ENCODE data around the gene AHCTF1.
"Not testable (repeated sequence)": the region's sequence is repeated elsewhere in the genome, so short reads cannot be mapped to it uniquely, and the experiment has no call there.

Gene AHCTF1

GRCh38 chr1:246921481-246921880, 10.3 kb downstream of the AHCTF1 start:
- DNase-seq: no peak

- no peak for DNase-seq
These were observed 11.8 kb downstream of the AHCTF1 start for GRCh38 chr1:246919902-246920301.

DNA sequence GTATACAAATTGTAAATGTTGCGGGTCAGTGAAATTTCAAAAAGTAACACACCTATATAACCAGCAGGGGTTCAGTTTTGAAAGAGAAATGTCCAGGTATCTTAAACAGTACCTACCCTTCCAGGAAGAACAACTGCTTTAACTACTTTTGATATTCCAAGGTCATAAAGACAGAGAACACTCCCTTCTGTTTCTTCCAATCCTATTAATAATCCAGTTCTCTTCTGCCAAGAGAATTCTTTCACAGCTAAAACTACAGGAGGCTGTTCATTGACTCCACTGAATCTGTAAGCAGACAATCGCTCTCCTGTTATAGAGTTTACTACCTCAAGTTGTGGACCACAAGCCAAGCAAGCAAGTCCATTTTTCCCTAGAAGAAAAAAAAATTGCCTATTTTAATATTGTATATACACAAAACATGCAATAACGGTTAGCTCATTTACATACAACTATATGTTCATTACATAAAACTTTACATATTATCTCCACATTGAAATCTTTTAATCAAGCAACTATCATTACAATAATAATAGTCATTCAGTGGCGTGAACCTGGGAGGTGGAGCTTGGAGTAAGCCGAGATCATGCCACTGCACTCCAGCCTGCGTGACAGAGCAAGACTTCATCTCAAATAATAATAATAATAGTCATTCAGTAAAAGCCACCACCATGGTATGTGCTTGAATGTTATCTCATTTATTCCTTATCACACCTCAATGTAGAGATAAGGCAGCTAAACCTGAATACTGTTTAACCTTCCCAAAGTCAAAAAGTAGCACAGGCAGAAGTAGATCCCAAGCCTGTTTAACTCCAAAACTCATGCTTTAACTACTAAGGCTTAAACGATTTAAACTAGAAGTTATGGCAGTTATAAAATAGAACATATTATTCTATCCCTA, 15.5 kb downstream of the AHCTF1 start:
- DNase-seq: not testable (repeated sequence)

DNA sequence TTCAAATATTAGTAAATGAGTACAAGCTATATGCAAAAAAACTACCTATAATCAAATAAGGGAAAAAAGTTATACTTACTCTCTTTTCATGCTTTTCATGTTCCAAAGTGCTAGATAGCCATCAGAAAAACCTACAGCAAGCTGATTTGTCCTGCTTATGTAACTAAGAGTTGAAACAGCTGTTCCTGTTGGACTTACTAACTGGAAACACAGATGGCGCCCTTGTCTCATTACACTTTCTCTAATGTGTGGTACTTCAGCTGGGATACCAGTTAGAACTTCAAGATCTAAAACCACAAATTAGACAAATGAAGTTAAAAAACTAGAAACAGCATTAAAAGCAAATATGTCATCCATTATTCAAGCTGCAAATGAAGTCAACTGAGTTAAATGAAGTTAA, 24.3 kb downstream of the AHCTF1 start:
- DNase-seq: peak; percentile 39

DNA sequence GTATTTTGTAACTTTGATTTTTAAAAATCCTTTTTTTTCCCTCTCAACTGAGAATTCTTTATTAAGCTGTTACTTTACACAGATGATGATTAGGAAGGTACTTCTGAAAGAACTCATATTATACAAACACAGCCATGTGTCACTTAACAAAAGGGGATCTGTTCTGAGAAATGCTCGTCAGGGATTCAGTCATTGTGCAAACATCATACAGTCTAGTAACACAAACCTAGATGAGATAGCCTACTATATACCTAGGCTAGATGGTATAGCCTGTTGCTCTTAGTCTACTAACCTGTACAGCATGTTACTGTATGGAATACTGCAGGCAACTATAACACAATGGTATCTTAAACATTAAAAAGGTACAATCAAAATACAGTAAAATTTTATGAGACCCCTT, 24.9 kb downstream of the AHCTF1 start:
- DNase-seq: no peak

DNA sequence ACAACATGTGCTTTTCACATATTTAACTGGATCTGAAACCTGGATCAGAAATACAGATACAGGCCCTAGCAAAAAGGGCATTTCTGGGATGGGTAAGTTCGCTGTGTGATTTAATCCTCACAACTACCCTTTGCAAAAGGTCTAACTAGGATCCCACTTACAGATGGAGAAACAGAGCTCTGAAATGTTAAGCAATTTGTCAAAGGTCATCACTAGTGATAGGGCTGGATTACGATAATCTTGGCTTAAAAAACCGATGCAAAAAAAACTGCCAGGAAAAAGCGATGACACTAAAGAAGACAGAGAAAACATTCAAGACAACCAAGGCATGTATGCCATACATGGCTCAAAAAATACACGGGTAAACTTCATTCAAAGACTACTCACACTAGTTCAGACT, 29.9 kb downstream of the AHCTF1 start:
- no peak for DNase-seq

DNA sequence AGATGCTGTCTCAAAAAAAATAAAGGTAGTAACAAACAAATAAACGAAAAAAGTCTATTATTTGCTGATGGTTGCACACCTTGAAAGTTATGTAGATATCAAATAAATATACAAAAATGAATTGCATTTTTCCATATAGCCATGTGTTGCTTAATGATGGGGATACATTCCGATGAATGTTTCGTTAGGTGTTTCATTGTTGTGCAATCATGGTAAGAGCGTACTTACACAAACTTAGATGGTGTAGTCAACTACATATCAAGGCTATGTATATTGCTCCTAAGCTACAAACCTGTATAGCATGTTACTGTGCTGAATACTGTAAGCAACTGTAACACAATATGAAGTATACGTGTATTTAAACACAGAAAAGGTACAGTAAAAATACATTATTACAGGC, 34.4 kb downstream of the AHCTF1 start:
- no peak for DNase-seq

DNA sequence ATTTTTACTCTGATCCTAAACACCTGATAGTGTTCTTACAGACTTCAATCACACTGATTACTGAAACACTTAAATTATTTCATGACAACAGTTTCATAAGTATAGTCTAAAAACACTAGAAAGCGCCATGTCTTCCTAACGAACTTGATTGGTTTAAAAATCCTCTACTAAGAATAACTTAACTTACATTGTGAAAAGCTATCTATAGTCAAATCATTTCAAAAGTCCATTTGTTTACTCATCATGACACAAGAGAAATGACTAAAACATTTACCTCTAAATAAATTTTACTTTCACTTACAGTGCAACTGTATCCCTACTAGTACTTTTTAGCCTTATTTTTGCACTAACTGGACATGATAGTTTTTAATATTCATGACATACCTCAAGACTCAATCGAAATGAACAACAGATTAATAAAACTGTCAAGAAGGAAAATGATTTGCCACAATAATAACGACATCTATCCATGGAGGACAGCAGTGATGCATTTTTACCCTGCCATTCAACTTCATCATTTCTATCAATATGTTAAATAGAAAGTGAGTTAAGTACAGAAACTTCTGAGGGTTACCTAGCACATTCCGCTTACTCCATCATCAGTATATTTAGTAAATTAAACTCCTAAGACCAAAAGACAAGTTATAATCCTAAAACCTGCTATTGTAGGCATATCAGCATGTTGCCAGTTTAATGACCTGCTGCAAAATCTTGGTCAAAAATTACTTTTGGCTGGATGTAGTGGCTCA, 38.4 kb downstream of the AHCTF1 start:
- DNase-seq: no peak

DNA sequence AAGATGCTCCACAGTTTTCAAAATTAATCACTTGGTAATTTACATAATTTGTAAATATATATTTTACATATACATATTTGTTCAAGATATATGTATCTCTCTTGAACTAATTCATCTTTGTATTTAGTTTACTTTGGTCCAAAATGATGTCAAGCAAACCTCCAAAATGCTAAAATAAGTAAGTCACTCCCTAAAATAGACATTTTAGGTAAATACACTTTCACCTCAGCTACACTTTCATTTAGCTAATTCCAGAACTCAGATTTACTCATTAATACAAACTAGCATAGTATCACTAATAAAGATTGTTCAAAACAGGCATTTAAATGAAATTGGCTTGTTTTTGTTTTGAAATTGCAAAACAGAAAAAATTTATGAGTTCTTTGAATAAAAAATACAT, 40.6 kb downstream of the AHCTF1 start:
- no peak for DNase-seq

- DNase-seq: no peak
These were observed 43.2 kb downstream of the AHCTF1 start for GRCh38 chr1:246888522-246888921.

DNA sequence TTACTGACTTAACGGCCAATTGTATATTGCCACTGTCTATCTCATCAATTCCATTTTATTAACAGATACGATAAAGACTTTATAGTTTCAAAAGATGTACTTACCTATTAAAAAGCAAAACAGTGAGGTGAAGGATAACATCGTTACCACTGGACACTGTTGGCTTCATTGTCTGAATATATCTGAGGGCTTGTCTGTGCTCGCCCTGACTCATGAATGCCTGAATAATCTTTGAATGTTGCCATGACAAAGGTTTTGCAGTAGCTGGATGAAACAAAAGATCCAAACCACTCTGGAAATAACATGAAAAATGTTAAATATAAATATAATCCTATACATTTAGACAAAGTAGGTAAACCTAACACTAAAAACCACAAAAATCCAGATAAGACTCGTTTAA, 46.4 kb downstream of the AHCTF1 start:
- DNase-seq: not testable (repeated sequence)

GRCh38 chr1:246878551-246878950, 53.2 kb downstream of the AHCTF1 start:
- peak; percentile 2 for DNase-seq

DNA sequence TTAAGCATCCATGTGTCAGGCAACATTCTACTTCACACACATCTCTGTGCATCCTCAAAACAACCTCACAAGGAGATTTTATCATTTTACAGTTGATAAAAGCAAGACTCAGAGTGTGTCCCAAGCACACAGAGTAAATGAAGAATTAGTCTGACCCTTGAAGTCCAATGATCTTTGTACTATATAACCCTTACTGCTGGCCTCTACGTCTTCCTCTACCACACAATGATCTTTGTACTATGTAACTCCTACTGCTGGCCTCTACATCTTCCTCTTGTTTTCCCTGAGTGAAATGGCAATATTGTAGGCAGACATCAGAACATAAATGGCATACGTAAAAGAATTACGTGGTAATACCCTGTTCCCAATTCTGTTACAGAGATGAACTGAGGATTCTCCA, 55.3 kb downstream of the AHCTF1 start:
- DNase-seq: no peak

- no peak for DNase-seq
These were observed 56.4 kb downstream of the AHCTF1 start for GRCh38 chr1:246875041-246876026.

DNA sequence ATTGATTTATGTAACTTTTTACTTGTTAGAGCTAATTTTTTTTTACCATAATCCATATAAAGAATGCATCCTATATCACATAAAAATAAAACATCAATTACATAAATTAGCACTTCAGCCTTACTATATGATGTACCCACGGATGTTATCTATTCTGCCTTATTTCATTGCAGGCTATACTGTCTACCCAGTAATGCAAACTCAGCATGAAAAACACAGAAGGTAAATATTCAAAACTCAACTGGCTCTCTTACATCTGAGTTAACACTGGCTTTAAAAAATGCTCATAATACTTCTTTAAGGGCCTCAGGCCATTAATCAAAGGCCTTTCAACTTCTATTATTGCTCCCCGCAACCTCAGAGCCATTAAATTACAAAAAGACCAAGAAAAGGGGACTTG, 65.8 kb downstream of the AHCTF1 start:
- no peak for DNase-seq

GRCh38 chr1:246863791-246864190, 68.0 kb downstream of the AHCTF1 start:
- DNase-seq: not testable (repeated sequence)

DNA sequence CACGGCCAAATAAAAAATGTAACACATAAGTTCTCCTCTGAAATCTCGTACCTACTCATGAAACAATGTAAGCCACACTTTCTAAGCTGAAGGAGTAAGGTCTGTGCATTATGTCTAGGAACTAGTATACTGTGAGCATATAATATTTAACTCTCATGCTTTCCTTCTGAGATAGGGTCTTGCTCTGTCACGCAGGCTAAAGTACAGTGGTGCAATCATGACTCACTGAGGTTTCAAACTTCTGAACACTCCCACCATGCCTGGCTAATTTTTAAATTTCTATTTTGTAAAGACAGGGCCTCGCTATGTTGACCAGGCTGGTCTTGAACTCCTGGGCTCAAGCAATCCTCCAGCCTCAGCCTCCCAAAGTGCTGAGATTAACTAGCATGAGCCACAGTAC, 71.3 kb downstream of the AHCTF1 start:
- no peak for DNase-seq

- no peak for DNase-seq
These were observed 75.4 kb downstream of the AHCTF1 start for GRCh38 chr1:246856371-246856770.

DNA sequence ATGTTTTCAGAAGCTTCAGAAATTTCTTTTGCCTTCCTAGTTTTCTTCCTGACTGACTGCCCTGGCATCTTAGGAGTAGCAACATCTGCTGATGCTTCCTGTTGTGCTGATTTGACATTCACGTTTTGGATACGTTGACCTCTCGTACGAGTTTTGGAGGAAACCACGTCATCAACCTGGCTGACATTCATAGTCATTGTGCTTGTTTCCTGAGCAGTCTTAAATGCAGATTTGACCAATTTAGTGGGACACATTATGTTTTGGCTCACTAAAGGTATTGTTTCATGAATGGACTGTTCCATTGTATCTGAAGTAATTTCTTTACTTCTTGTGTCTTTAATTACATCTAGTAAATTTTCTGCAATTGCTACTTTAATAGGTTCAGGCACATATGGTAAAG, 81.1 kb downstream of the AHCTF1 start:
- not testable (repeated sequence) for DNase-seq

DNA sequence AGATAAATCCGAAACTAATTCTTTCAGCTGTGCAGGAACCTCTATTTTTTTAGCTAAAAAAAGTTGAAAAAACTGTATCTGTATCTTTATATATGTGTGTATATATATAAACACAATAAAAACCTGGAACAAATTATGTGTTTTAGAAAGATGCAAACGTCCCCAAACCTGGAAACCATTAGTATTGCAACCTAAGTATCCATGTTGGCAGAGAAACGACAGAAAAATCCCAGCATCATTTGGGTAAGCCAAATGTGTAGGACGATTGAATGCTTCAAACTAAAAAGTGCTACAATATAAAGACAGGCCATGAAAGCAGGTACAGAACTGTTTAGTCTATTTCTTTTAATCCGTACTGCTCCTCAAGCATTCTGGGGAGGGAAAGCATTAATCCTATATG, 87.9 kb downstream of the AHCTF1 start:
- DNase-seq: no peak

DNA sequence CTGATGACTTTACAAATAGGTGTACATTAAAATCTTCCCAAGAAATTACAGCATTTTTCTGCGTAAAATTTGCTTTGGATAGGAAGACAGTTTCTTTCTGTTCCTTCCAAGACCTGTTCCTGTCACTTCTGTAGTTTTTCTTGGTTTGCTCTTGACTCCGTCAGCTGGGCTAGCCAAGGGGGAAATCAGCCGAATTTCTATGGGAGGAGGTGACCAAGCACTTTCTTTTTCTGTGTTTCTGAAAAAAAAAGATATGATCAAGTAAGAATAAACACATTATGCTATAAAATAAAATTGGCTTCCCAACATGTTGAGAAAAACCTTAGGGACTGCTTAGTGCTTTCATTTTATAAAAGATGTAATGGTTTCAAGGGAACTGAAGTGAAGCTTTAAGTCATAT, 91.0 kb downstream of the AHCTF1 start:
- not testable (repeated sequence) for DNase-seq

DNA sequence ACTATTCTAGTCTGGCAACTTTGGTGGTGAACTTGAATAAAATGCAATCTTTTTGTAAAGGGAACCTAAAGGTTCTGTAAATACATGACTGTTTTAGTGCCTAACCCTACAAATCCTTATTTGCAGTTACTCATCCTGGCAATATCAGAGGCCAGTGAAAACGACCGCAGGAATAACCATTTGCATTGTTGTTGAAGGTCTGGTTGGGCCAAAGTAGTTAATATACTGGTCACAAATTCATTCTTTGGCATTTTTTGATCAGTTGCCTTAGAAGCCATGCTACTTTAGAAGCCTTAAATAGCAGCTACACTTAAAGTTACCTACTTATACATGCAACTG, 93.7 kb downstream of the AHCTF1 start:
- no peak for DNase-seq
